Activated CD4-positive, alpha-beta T cell treated with anti-CD3 and anti-CD28 coated beads, Interleukin-2, amount 50 U/mL, for 4 hours (primary cell): ENCODE data around the gene SPSB2.
A peak's percentile ranks its signal among the peaks of the same experiment; 100 is the strongest.
"Not testable (repeated sequence)": the region's sequence is repeated elsewhere in the genome, so short reads cannot be mapped to it uniquely, and the experiment has no call there.

Source experiments
- DNase-seq, 2 experiments: peaks; one replicate each; pipeline ENCODE4 v3.0.0-alpha.2; 2020

The SPSB2 gene

GRCh38 chr12:6873094-6874014 lies at the start of gene SPSB2:
SPSB2 (minus strand) TSS chr12:6873303; CDS start chr12:6872901, 402 bp downstream.
- DNase-seq = peak; percentile 98

GRCh38 chr12:6921996-6922946 lies 49.2 kb upstream of the SPSB2 start:
- no peak for DNase-seq

GRCh38 chr12:6921539-6921938 lies 48.4 kb upstream of the SPSB2 start:
- no peak for DNase-seq

GRCh38 chr12:6919588-6919987 lies 46.5 kb upstream of the SPSB2 start:
- DNase-seq = no peak

- DNase-seq = no peak
Observed at GRCh38 chr12:6917491-6918231, 44.6 kb upstream of the SPSB2 start.

GRCh38 chr12:6916426-6917200 lies 43.5 kb upstream of the SPSB2 start:
- no peak for DNase-seq

GRCh38 chr12:6915789-6916285 lies 42.7 kb upstream of the SPSB2 start:
- no peak for DNase-seq

GRCh38 chr12:6914947-6915788 lies 42.1 kb upstream of the SPSB2 start:
- DNase-seq = no peak

GRCh38 chr12:6914246-6914946 lies 41.3 kb upstream of the SPSB2 start, which contains the start of gene ENO2:
ENO2 (plus strand) TSS chr12:6914580; CDS start chr12:6915833, 1,253 bp downstream.
- DNase-seq = peak; percentile 81 to 85

- DNase-seq = no peak
Observed at GRCh38 chr12:6912164-6912935, 39.2 kb upstream of the SPSB2 start.

- DNase-seq = no peak
Observed at GRCh38 chr12:6909421-6910145, 36.5 kb upstream of the SPSB2 start.

GRCh38 chr12:6908141-6908540 lies 35.0 kb upstream of the SPSB2 start:
- DNase-seq = not testable (repeated sequence)

GRCh38 chr12:6905414-6906040 lies 32.4 kb upstream of the SPSB2 start:
- no peak for DNase-seq

- DNase-seq = peak; percentile 96 to 97
Observed at GRCh38 chr12:6904280-6905276, 31.5 kb upstream of the SPSB2 start, which contains the start of gene LRRC23. LRRC23 (plus strand) TSS chr12:6904822; CDS start chr12:6905634, 812 bp downstream.

GRCh38 chr12:6903722-6904121 lies 30.6 kb upstream of the SPSB2 start:
- DNase-seq = no peak

- DNase-seq = no peak
Observed at GRCh38 chr12:6902448-6902847, 29.3 kb upstream of the SPSB2 start.
